Erythroblast (primary cell): ENCODE results near the gene MOCS2.

Source experiments
- GATA1 ChIP-seq: IDR thresholded peaks from 2 replicates; pipeline ENCODE4 v1.6.1; 2011; ENCODE audit warnings: low read depth, mild to moderate bottlenecking, control low read depth, low read length, moderate library complexity
- POLR2A ChIP-seq: IDR thresholded peaks from 2 replicates; pipeline ENCODE4 v1.6.1; 2011; ENCODE audit warnings: mild to moderate bottlenecking, low read length

DNA sequence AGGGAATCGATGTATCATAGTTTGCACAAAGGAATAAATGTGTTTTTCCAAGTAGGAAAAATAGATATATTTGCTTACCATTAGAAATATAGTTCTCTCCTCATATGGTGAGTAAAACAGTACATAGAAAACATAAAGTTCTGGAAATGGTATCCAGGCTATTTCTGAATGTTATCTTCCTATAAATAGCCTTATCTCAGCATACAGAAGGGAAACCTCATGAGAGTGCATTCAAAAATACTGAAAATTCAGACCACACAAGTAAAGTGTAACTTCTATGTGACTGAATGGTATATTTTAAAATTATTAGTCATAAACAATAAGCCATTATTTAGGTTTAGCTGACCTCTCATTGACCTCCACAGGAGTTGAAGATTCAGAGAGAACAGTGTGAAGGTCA is 43.5 kb downstream of the MOCS2 start:
- TF ChIP-seq GATA1: no peak
- TF ChIP-seq POLR2A: no peak
